SK-N-SH (cell line): ENCODE data around the gene FGF22.

ENCODE experiments used
- CHD2 ChIP-seq: fragments of 150-350 bp; IDR thresholded peaks from 2 replicates; pipeline ENCODE4 v1.6.1; 2018; ENCODE audit warnings: low read length; ENCODE audit not compliant: partially characterized antibody
- EP300 ChIP-seq, 2 experiments: IDR thresholded peaks; 2 replicates each; pipeline versions ENCODE4 v1.4.0 to v1.6.1; 2012; ENCODE audit warnings: borderline replicate concordance in 1 of 2, low read depth in 1 of 2, low read length in 1 of 2
- EZH2phosphoT487 ChIP-seq: fragments of 200-600 bp; sonication (generic); IDR thresholded peaks from 2 replicates; pipeline ENCODE4 v1.6.1; 2017; ENCODE audit warnings: low read depth, mixed run types, mild to moderate bottlenecking, antibody characterized with exemption, moderate library complexity, borderline replicate concordance
- POLR2AphosphoS5 ChIP-seq: IDR thresholded peaks from 2 replicates; pipeline ENCODE4 v1.6.1; 2012; ENCODE audit warnings: low read depth, low read length
- SMC3 ChIP-seq: IDR thresholded peaks from 2 replicates; pipeline ENCODE4 v1.6.1; 2012; ENCODE audit warnings: low read depth, low read length, improper control_type of control experiment
- TAF1 ChIP-seq: IDR thresholded peaks from 2 replicates; pipeline ENCODE4 v1.6.1; 2012; ENCODE audit warnings: low read depth, mild to moderate bottlenecking, low read length, moderate library complexity, borderline replicate concordance
- USF2 ChIP-seq: fragments of 150-350 bp; IDR thresholded peaks from 2 replicates; pipeline ENCODE4 v1.6.1; 2017; ENCODE audit warnings: antibody characterized with exemption, low read length, low read depth, borderline replicate concordance
- TF ChIP-seq, protein P1 (sequence below): fragments of 200-600 bp; sonication (generic); IDR thresholded peaks from 2 replicates; pipeline ENCODE4 v1.6.1; 2017; ENCODE audit warnings: antibody characterized with exemption, mild to moderate bottlenecking, moderate library complexity
- TF ChIP-seq, protein P2 (sequence below): IDR thresholded peaks from 2 replicates; pipeline ENCODE4 v1.6.1; 2012; ENCODE audit warnings: mild to moderate bottlenecking, low read depth, low read length, moderate library complexity

- no peak for TF ChIP-seq POLR2AphosphoS5
- TF ChIP-seq, protein P1, sequence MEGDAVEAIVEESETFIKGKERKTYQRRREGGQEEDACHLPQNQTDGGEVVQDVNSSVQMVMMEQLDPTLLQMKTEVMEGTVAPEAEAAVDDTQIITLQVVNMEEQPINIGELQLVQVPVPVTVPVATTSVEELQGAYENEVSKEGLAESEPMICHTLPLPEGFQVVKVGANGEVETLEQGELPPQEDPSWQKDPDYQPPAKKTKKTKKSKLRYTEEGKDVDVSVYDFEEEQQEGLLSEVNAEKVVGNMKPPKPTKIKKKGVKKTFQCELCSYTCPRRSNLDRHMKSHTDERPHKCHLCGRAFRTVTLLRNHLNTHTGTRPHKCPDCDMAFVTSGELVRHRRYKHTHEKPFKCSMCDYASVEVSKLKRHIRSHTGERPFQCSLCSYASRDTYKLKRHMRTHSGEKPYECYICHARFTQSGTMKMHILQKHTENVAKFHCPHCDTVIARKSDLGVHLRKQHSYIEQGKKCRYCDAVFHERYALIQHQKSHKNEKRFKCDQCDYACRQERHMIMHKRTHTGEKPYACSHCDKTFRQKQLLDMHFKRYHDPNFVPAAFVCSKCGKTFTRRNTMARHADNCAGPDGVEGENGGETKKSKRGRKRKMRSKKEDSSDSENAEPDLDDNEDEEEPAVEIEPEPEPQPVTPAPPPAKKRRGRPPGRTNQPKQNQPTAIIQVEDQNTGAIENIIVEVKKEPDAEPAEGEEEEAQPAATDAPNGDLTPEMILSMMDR: no peak
- no peak for TF ChIP-seq SMC3
- no peak for TF ChIP-seq TAF1
- TF ChIP-seq, protein P2, sequence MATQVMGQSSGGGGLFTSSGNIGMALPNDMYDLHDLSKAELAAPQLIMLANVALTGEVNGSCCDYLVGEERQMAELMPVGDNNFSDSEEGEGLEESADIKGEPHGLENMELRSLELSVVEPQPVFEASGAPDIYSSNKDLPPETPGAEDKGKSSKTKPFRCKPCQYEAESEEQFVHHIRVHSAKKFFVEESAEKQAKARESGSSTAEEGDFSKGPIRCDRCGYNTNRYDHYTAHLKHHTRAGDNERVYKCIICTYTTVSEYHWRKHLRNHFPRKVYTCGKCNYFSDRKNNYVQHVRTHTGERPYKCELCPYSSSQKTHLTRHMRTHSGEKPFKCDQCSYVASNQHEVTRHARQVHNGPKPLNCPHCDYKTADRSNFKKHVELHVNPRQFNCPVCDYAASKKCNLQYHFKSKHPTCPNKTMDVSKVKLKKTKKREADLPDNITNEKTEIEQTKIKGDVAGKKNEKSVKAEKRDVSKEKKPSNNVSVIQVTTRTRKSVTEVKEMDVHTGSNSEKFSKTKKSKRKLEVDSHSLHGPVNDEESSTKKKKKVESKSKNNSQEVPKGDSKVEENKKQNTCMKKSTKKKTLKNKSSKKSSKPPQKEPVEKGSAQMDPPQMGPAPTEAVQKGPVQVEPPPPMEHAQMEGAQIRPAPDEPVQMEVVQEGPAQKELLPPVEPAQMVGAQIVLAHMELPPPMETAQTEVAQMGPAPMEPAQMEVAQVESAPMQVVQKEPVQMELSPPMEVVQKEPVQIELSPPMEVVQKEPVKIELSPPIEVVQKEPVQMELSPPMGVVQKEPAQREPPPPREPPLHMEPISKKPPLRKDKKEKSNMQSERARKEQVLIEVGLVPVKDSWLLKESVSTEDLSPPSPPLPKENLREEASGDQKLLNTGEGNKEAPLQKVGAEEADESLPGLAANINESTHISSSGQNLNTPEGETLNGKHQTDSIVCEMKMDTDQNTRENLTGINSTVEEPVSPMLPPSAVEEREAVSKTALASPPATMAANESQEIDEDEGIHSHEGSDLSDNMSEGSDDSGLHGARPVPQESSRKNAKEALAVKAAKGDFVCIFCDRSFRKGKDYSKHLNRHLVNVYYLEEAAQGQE: no peak
- TF ChIP-seq CHD2: no peak
- TF ChIP-seq EZH2phosphoT487: no peak
- no peak for TF ChIP-seq USF2
- no peak for TF ChIP-seq EP300 (IDR thresholded peaks at IDR 0.05; ENCODE audit: borderline replicate concordance in 1 of 2, low read depth in 1 of 2, low read length in 1 of 2)
Observed at GRCh38 chr19:620166-620862, 19.4 kb upstream of the FGF22 start.
